ENCODE measurements around the gene DYNC1H1.
"Not testable (repeated sequence)": the region's sequence is repeated elsewhere in the genome, so short reads cannot be mapped to it uniquely, and the experiment has no call there.

Gene DYNC1H1

DNA sequence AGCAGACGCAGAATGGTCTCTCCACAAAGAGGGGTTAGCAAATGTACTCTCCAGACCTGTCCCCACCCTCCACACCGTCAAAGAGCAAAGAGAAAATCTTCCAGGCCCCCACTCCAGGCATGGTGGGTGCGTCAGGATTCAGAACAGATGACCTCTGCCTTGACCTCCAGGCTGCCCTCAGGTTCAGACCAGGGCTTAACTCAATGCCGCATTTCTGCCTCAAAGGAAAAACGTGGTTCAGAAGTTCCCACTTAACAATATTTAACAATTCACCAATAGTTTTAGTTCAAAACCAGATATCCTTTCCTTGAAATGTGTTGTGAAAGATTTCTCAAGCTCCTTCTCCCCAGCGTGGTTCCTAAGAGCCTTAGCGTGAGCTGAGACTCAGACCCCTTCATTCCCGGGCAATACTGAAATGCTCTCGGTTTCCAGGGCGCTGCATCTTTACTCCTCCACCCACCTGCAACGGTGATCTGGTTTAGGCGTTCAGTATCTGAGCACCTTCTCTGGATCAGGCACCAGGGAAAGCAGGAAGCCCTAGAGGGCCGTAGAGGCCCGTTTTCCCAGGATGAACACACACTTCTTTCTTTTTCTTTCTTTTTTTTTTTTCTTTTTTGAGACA, 99.5 kb downstream of the DYNC1H1 start:
- DNase-seq (ENCODE audit: low spot score), result no peak

DNA sequence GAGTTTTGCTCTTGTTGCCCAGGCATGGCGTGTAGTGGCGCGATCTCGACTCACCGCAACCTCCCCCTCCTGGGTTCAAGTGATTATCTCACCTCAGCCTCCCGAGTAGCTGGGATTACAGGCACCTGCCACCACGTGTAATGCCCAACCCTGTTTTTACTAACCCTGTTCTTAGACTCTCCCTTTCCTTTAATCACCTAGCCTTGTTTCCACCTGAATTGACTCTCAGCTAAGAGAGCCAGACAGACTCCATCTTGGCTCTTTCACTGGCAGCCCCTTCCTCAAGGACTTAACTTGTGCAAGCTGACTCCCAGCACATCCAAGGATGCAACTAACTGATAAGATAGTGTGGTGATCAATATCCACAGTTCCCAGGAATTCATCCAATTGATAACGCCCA, 100.2 kb downstream of the DYNC1H1 start:
- DNase-seq (ENCODE audit: low spot score), result not testable (repeated sequence)

- no peak for DNase-seq (ENCODE audit: low spot score)
These were observed 101.7 kb downstream of the DYNC1H1 start for GRCh38 chr14:102066041-102066451.

DNA sequence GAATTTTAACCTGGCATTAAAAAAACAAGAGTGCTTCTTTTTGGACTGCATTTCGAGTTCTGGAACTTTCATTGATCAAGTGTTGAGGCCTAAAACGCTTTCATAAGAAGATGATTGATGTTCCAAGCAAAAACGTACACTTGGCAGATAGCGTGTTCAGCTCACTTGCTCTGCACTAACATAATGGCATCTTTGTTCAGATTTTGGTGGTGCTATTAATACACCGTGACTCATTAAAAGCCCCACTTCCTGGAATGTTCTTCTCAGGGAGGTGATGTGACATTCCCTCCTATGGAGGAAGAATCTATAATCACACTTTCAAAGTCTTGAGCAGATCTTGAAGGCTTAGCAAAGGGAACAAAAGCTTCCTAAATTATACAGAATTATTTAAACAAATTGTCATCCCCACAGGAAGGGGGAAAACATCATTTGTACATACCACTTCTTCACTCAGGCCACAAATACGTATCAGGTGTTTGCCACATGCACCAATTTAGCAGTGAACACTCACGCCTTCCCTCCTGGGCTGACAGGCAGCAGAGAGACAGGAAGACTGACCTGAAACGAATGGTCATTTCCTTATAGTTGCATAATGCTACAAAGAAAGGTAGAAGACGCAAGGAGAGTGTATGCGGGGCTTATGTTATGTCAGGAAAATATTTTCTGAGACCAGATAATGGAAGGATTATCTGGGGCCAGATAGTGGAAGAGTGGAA, 107.1 kb downstream of the DYNC1H1 start:
- peak; percentile 58 for DNase-seq (ENCODE audit: low spot score)

- DNase-seq (ENCODE audit: low spot score), result no peak
These were observed 110.1 kb downstream of the DYNC1H1 start for GRCh38 chr14:102074415-102074964.

- no peak for DNase-seq (ENCODE audit: low spot score)
These were observed 110.8 kb downstream of the DYNC1H1 start for GRCh38 chr14:102075155-102075554.

GRCh38 chr14:102077382-102077709, 113.0 kb downstream of the DYNC1H1 start:
- no peak for DNase-seq (ENCODE audit: low spot score)

DNA sequence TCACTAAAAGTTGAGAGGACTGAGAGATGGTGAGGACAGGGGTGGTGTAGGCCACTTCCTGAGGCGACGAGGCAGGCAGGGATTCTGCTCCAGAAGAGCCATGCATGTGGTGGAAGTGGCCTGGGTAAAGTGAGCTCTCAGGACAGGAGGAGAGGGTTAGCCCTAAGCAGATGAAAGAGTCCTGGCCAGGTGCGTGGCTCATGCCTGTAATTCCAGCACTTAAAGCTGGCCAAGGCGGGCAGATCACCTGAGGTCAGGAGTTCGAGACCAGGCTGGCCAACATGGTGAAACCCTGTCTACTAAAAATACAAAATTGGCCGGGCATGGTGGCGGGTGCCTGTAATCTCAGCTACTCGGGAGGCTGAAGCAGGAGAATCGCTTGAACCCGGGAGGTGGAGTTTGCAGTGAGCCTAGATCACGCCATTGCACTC, 114.0 kb downstream of the DYNC1H1 start:
- DNase-seq (ENCODE audit: low spot score), result not testable (repeated sequence)

- no peak for DNase-seq (ENCODE audit: low spot score)
These were observed 114.7 kb downstream of the DYNC1H1 start for GRCh38 chr14:102078831-102079699.

DNA sequence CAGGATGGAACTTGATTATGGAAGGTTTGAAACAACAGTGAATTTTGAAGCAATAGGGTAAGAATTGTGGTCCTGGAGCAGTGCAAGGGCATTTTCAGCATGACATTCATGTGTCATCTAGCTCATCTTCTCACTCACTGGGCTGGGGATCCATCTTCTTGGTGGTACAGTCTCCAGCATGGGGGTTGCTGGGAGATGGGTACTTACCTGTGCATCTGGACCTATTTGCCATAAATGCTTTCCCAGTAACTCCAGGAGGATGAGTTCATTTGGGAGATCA, 115.3 kb downstream of the DYNC1H1 start:
- no peak for DNase-seq (ENCODE audit: low spot score)

GRCh38 chr14:102080183-102081080, 116.1 kb downstream of the DYNC1H1 start:
- DNase-seq (ENCODE audit: low spot score), result no peak

DNA sequence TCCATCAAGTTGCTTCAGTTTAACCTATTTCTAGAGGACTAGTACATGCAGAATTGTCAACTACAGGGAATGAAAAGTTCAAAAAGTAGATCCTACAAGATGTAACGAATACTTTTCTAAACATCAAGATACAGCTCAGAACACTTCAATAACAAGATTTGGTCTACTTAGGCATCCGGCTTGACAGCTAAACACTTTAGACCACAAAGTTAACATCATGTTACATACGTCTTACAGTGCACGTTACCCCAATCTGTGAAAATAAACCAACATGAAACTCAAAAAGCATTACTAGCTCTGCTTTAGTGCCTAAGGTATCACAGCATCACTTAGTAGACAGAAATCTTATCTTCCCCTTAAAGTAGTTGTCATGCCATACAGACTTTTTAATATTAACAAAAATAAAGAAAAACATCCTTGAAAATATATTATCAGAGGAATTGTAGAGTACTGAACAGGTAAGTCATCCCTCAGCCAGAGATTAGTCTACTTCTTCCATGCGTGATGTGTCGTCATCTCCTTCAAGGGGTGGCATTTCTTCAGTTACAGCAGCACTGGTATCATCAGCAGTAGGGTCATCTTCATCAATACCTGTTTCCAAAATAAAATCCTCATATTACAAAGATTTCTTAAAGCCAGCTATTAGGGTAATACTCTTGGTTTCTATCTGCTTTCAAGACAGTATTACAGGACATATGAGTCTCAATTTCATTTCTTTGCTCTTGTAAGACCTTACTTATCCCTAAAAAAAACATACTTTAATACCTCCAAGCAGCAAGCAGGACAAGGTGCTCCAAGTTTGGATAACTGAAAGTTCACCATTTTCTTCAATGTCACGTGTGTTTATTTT, 117.1 kb downstream of the DYNC1H1 start:
- DNase-seq (ENCODE audit: low spot score), result no peak

GRCh38 chr14:102084522-102084921, 120.1 kb downstream of the DYNC1H1 start:
- DNase-seq (ENCODE audit: low spot score), result not testable (repeated sequence)

GRCh38 chr14:102084931-102085330, 120.6 kb downstream of the DYNC1H1 start:
- no peak for DNase-seq (ENCODE audit: low spot score)

DNA sequence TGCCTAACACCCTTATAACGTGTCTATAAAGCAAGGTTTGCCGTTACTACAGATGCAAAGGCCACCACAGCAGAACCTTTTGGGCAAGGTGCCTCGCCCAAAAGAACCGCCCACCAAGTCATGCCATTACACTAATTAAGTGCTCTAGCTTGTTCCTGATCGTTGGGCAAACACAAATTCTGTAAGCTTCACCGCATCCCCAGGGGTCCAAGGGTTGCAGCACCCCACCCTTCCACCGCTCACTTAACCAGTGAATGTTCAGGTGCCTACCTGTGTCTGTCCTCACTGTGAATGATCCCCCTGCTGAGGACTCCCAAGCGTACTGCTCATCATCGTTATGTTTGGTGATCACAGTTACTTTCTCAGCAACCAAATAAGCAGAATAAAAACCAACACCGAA, 121.1 kb downstream of the DYNC1H1 start:
- peak; percentile 26 for DNase-seq (ENCODE audit: low spot score)

GRCh38 chr14:102085948-102086708, 121.8 kb downstream of the DYNC1H1 start:
- peak; percentile 26 for DNase-seq (ENCODE audit: low spot score)

GRCh38 chr14:102086709-102086971, 122.3 kb downstream of the DYNC1H1 start:
- no peak for DNase-seq (ENCODE audit: low spot score)

- DNase-seq (ENCODE audit: low spot score), result peak; percentile 96
These were observed 122.8 kb downstream of the DYNC1H1 start, which contains the start of gene HSP90AA1 for GRCh38 chr14:102086972-102087761. TSS of gene HSP90AA1 (minus strand) at chr14:102087044. CDS start at chr14:102086378, 666 bp downstream.

GRCh38 chr14:102087762-102088011, 123.3 kb downstream of the DYNC1H1 start:
- no peak for DNase-seq (ENCODE audit: low spot score)

Data from LoVo (cell line).